ENCODE measurements around the gene ADCK1.

GRCh38 chr14:77892890-77893484 is 93.1 kb downstream of the ADCK1 start:
- no peak for TF ChIP-seq CTCF (conservative IDR thresholded peaks at IDR 0.05)
- TF ChIP-seq ZFX (IDR thresholded peaks at IDR 0.05): no peak

All from C4-2B (cell line).